GM04504 (cell line): ENCODE data around the gene CHTF8.

Experiments
- DNase-seq: peaks from one replicate; pipeline ENCODE4 v3.0.0-alpha.2; 2012; ENCODE audit warnings: low read depth

Gene CHTF8

DNA sequence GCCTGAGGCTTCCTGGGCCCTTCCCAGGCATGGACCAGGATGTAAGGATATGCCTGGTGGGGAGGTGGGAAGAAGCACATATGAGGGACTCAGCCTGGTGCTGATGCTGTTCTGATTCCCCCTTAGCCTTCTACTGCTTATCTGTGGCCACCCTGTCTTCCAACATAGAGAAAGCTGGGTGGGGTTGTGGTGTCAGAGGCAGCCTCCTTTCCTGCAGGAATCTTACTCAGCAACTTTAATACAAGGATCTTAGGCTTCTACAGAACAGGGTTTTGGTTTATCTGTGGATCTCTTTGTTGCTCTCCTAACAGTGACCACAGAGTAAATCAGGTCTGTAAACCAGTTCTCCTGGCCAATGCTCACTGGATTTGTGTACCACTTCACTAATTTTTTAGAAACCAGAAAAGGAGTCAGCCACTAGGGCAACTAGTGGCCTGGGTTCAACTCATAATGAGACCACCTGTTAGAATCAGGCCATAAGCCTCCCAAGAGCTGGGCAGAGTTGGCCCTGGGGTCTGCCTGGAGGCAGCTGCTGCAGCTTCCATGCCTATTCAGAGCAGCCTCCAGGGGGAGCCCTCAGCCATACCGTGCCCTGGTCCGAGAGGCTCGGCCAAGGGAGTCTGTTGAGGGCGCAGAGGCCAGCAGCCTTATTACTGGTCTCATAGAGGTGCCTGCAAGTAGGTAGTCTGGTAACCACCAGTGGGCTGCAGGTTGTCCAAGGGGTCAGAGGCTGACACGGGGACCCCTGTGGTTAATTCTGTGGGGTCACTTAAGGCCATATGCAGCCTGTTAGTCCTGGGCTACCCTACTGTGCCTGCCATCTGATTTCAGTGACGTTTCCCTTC lies 19.9 kb downstream of the CHTF8 start:
- DNase-seq: no peak

DNA sequence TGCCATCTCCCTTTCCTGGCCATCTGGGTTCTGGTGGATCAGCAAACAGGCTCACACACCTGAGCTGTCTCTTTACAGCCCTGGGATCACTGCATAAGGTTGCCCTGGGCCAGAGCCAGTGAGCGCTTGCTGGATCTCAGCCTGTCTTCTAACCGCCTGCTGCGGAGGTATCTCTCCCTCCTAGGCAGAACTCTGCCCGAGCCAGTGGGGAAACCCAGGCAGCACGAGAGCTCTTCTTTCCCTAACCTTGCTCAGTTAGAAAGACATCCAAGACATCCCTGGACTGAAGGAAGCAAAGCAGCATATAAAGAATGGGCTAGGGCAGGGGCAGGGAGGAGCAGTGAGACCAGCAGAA lies 20.5 kb downstream of the CHTF8 start:
- no peak for DNase-seq

DNA sequence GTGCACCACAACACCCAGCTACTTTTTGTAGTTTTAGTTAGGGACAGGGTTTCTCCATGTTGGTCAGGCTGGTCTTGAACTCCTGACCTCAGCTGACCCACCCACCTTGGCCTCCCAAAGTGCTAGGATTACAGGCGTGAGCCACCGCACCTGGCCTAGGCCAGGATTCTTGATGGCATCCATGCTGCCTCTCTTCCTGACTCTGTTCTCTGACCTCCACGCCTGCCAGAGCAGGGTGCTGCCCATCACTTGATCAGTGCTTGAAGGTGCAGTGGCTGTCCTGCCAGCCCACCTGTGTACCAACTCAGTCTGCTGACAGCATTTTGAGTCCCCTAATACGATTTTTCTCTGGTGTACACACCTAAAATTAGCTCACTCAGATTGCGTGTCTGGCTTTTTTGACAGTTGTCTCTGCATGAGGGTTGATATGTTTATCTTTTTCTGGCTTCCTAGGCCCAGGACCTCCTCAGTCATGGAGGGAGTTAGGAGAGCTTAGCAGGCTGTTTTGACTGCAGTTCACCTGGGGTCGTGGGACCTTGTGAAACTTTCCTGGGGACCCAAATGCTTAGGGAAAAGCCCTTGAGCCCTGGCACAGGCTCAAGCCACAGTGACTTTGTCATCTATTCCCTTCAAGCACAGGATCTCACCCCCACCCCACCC lies 21.0 kb downstream of the CHTF8 start:
- DNase-seq: no peak

DNA sequence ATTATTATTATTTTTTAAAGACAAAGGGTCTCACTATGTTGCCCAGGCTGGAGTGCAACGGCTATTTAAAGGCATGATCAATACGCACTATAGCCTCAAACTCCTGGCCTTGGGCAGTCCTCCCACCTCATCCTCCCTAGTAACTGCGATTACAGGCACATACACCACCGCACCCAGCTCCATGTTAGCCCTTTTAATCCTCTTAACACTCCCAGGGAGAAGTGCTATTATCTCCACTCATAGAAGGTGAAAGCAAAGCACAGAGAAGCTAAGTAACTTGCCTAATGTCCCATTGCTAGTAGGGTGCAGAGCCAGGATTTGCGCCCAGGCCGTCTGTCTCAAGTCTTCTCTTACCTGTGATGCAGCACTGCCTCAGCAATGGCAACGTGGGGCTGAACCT lies 22.0 kb downstream of the CHTF8 start:
- DNase-seq: no peak

DNA sequence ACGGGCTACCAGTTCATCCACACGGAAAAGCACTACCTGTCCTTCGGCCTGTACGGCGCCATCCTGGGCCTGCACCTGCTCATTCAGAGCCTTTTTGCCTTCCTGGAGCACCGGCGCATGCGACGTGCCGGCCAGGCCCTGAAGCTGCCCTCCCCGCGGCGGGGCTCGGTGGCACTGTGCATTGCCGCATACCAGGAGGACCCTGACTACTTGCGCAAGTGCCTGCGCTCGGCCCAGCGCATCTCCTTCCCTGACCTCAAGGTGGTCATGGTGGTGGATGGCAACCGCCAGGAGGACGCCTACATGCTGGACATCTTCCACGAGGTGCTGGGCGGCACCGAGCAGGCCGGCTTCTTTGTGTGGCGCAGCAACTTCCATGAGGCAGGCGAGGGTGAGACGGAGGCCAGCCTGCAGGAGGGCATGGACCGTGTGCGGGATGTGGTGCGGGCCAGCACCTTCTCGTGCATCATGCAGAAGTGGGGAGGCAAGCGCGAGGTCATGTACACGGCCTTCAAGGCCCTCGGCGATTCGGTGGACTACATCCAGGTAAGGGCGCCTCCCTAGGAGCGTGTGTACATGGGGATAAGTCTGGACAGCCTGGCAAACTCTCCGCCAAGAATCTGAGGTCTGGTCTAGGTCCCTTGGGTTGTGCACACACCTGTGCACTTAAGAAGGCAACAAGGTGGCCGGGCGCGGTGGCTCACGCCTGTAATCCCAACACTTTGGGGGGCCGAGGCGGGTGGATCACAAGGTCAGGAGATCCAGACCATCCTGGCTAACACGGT lies 22.7 kb downstream of the CHTF8 start:
- no peak for DNase-seq

DNA sequence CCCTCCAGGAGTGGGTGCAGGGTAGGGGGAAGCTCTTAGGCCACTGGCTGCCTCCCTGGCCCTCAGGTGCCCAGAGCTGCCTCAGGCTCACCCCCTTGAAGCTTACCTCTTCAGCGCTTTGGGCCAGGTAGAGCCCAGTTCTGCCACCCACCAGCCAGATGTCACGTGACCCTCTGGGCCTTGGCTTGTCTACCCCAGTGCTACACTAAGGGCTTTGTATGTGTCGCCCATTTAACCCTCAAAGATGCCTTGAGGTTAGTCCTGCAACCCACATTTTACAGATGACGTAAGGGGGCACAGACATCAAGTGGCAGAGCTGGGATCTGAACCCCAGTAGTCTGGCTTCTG lies 23.5 kb downstream of the CHTF8 start:
- no peak for DNase-seq

DNA sequence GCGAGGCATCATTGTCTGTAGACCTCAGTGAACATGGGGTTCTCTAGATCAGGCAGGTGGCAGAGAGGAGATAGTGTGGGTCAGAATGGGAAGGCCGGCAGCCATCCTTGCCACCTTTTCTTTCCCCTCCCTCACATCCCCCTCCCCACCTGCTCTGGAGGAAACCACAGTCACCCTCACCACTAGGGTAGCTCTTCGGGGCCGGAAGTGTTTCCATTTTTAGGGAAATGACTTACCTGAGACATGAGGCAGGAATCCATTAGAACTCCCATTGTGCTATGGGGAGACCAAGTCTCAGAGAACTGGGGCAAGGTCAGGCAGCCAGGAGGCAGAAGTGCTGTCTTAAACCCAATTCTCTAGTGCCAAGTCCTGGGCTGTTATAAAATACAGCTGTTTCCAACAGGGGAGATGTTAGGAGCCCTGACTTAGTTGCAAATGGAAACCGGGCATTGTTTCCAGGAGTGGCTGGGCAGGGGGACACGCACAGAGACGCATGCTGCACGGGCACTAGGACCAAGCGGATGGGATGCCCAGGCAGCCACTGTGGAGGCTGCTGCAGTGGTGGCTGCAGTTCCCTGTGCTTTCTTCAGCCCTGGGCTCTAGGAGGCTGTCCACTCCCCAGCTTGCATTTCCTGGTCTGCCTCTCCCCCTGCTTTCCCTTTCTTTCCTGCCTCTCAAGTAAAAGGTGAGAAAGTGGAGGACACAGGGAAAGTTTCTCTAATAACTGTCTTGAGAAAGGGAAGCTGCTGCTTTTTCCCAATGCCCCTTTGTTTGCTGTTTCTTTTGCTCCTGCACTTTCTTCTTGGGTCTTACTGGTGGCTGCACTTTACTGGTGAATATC lies 24.1 kb downstream of the CHTF8 start:
- DNase-seq: no peak

DNA sequence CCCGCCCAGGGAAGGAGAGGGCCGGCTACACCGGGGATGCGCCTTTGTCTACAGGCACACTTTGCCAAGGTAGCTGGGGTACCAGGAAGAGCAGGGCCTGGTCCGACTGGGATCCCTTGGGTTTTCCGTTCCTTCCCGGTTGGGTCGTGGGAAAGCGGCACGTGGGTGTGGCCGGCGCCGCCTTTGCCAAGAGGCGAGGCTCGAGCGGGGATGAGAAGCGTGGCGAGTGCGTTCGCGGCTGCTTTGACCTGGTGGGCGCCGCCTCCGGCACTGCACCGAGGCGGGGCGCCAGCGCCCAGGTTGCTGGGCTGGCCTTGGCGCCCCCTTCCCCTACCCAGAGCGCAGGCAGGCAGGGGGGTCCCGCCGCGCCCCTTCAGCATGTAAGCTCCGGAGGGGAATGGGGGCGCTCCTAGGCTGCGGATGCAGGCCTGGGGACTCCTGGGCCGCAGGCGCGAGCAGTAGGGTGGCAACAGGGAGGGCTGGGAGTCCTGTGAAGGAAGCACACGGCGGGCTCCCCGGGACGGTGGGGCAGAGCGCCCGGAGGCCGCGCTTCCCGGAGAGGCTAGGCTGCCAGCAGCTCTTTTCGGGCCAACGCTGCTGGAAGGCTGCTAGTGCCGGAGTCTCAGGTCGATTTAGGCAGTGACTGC lies 24.9 kb downstream of the CHTF8 start:
- DNase-seq: no peak

DNA sequence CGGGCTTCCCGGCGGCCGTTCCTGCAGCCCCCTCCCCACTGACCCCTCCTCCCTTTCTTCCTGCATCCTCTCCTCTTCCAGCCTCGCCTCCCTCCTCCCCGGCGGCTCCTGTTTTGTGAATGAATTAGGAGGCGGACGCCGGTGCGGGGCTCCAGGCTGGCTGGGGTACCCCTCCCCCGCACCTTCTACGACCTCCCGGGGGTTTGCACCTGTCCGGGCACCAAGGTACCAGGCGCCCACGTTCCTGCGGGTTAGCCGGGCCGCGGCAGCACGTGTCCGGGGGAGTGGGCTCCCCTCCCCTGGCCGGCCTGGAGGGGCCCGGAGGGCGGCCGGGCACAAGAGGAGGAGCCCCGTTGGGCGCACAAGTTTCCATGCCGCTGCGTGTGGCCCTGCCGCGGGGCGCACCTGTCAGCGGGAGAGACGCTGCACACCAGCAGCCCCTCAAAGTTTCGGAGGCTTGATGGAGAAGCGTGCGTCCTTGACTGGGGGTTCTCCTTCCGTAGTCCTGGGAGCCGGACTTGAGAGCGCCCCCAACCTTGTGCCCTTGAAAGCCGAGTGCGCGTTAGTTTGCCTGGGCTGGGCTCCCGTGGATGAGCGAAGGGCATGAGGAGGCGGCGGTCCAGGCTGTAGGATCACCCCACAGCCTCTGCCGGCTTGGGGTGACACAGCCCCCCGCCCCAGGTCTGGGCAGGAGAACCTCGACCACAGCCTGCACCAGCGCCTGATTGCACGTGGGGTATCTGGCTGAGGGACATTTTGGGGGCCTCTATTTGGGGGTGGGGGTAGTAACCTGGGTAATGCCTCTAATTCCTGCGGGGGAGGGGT lies 25.7 kb downstream of the CHTF8 start:
- no peak for DNase-seq

DNA sequence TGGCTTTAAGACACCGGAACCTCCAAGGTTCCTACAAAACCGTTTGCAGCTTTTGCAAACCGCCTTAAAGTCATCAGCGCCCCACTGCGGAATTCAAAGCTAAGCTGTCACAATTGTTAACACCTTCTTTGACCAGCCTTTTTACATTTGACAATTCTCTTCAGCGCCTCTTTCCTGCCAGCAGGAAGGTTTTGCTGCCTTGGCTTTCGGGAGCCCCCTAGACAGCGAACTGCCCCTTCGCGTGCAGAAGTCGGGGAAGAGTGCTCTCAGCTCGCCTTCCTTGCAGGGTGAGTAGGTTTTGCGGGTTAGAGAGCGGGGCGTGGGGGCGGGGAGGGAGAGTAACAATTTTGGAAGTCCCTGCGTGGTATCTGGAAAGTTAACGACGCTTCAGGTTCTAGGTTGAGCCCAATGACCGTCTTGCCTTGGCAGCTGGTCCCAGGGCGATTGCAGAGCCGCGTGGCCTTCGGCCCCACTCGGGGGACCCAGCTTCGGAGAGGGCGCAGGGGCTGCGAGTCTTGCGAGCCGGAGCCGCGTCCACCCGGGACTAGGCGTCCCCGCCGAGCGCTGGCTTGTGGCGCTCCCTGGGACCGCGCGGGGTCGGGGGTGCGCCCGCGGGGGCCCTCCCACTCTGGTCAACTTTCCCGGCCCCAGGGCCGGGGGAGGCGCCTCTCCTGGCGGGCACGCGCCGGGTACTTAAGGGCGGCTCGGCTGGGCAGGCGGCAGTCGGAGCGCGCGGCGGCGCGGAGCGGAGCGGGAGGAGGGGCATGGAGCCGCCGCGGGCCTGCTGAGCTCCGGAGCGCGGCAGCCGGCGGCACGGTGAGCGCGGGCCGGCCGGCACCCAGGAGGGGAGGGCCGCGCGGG lies 26.7 kb downstream of the CHTF8 start, which contains the start of gene HAS3:
Gene HAS3 (plus strand): TSS at position 153 of the 861 bp plus-strand sequence. CDS start 3,743 bp downstream, outside the sequence.
- no peak for DNase-seq

DNA sequence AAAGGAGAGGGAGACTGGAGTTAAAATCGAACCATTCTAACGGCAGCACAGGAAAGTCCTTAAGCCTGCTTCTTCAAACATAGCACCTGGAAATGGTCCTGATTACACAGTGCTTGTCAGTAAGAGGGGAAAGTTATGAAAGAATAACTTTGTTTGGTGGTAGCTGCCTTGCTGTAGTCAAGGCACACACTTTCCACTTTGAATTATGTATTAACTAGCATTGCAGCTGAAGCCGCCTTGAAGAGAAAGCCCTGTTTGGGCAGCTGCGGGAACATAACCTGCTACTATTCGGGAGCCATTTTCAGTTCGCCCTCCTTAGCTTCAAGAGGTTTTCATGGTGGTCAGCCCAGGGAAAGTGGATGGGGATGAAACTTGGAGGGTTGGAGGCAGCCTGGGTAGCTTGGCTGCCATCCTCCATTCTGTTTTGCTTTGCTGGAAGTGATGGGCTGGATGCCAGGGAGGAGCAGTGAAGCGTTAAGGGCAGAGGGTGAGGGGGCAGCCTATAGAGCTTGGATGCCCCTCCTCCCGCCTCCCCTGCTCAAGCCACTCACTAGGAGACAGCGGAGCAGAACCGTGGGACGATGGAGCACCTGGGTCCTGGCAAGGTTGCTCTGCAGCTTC lies 32.2 kb downstream of the CHTF8 start:
- DNase-seq: no peak

DNA sequence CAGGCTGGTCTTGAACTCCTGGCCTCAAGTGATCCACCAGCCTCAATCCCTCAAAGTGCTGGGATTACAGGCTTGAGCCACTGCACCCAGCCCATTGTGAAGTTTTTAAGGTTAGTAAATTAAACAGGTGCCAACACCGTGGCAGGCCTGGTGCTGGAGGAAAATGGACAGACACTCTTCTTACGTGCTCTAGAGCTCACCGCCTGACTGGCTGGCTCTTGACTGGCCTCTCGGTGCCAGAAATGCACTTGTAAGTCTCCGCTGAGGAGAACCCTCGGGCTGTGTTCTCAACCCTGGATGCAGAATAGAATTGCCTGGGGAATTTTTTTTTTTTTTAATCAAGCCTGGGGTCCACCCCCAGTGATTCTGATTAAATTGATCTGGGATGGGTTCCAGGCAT lies 37.2 kb downstream of the CHTF8 start:
- no peak for DNase-seq

DNA sequence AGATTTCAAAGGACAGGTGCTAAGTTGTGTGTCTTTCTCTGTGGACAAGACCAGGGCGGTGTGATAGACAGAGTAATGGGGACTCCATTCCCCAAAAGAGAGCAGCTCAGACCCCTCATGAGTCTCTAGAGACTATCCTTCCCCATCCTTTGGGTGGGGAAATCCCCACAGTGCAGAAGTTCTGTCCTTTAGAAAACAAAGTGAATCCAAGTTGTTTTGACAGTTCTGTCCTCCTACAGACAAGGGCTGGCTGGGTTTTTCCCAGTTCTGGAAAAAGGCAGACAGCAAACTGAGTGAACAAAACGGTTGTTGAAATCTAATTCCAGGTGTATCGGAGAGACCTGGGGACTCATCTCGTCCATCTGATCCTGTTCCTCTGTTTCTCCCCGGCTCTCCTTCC lies 37.9 kb downstream of the CHTF8 start:
- DNase-seq: no peak

DNA sequence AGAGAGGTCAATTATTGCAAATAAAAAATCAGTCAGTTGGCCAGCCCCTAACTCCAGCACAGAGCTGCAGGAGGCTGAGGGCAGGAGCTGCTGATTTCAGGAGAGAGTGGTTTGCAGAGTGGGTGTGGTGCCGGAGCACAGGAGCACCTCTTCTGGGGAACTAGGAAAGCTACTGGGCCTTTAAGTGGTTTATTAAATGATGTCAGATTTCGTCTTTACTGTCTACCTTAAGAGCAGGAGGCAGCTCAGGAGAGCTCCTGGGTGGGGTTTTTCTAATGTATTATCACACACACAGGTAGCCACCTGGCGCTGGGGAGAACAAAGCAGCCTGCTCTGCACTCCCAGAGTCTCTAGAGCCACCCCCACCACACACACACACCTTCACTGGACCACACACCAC lies 38.4 kb downstream of the CHTF8 start:
- no peak for DNase-seq

DNA sequence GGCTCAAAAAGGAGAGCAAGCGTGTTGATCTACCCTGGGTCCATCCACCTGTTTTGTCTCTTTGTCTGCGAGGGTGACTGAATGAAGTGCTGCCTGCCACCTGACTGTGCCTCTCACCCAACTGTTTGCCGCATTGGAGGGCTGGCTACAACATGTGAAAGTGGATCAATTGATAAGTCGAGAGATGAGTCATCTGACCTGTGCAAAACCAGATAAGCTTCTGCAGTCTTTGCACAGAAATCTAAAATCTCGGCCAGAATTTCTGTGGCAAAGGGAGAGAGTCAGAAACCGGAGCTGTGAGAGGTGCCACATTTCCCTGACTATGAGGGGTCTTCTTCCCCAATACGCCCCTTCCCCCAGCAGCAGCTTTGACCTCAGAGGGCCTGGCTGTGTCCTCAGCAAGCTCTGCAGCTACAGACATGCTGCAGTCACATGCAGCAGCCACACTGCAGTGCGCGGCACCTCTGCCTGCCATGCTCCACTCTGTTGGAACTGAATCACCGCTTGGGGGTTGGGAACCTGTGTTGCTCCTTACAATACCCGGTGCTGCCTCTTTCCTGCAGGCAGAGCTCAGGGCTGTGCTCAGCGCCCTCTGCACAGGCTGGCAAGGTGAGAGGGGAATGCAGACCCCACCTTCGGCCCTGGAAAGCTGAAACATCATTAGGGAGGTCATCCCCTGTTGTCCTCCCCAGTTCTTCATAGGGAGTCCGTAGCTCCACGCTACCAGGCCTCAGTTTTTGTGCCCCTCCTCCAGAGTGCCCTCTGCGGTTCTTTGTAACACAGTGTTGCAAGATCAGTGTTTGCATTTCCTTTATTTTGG lies 43.1 kb downstream of the CHTF8 start:
- no peak for DNase-seq

DNA sequence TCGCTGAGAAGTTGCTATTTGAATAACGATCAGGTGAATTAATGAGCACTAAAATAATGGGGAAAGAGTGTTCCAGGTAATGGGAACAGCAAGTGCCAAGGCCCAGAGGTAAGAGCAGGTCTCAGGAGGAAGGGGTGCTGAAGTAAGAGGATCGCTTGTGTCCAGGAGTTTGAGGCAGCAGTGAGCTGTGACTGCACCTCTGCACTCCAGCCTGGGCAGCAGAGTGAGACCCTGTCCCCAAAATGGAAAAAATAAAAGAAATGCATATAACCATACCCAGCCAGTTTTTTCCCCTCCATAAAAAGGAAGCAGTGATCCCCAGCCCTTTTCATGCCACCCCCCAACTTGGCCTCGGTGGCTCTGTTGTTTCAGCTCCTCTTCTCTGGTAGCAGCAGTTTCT lies 43.7 kb downstream of the CHTF8 start:
- no peak for DNase-seq

DNA sequence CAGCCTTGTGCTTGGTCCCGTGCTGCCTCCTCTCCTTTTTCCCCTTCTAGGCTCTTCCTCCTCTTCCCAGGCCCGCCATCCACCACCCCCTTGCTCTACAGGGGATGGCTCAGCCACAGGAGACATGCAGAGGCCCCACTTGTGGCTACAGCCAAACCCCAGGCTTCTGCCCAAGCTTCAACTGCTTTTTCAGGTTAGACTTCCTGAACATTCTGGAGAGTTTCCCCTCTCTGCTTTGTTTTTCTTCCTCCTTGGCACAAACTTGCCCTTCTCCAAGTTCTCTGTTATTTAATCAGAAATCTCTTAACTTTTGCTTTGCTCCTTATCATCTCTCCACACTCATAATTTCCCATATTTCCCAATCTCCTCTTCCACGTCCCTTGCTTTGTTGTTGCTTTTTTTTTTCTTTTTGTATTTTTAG lies 45.2 kb downstream of the CHTF8 start:
- DNase-seq: no peak

DNA sequence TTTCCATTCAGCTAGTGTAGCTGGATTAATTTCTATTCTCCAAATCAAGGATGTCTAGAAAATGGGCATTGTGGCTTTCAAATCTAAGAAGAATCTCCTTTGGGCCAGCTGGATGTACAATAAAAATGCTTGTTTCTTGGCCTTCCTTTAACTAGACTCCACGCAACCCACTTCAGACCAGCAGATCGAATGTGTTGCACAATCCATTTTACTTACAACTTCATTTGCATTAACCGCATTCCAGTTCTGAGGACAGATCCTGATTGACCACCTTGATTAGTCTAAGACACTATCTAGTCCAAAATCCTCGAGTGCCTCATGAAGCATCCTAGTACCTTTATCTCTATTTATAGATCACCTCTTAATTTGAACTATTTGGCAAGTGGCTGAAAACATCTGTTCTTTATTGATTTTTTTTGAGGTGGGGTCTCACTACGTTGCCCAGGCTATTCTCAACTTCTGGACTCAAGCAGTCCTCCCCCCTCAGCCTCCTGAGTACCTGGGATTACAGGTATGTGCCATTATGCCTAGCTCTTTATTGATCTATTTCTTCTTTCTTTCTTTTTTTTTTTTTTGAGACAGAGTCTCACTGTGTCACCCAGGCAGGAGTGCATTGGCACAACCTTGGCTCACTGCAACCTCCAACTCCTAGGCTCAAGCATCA lies 47.2 kb downstream of the CHTF8 start:
- DNase-seq: no peak
